Measurements from ENCODE around the gene CAPN11.

GRCh38 chr6:44211284-44211683 lies 52.7 kb downstream of the CAPN11 start:
- TF ChIP-seq ZNF138 (tag by site-specific recombination; IDR thresholded peaks at IDR 0.05; ENCODE audit: borderline replicate concordance) (no peak), ZBTB11 (tag by site-specific recombination; conservative IDR thresholded peaks at IDR 0.05; ENCODE audit: low read depth) (no peak), ZNF23 (tag by site-specific recombination; IDR thresholded peaks at IDR 0.05; ENCODE audit: borderline replicate concordance) (no peak), ZNF114 (tag by site-specific recombination; IDR thresholded peaks at IDR 0.05) (no peak), ZNF37A (tag by site-specific recombination; IDR thresholded peaks at IDR 0.05) (no peak), TCF7L2 (IDR thresholded peaks at IDR 0.05; ENCODE audit: borderline replicate concordance, low read depth, low read length) (no peak), ZNF843 (tag by site-specific recombination; IDR thresholded peaks at IDR 0.05) (no peak), ZBTB17 (tag by site-specific recombination; IDR thresholded peaks at IDR 0.05) (no peak), GLIS1 (tag by site-specific recombination; IDR thresholded peaks at IDR 0.05) (no peak), IKZF3 (tag by site-specific recombination; IDR thresholded peaks at IDR 0.05) (no peak), ZNF449 (tag by site-specific recombination; IDR thresholded peaks at IDR 0.05) (no peak), ZBTB7A (tag by site-specific recombination; IDR thresholded peaks at IDR 0.05; ENCODE audit: low read depth) (no peak), ZNF248 (tag by site-specific recombination; IDR thresholded peaks at IDR 0.05) (no peak)
- TF ChIP-seq, protein P1, sequence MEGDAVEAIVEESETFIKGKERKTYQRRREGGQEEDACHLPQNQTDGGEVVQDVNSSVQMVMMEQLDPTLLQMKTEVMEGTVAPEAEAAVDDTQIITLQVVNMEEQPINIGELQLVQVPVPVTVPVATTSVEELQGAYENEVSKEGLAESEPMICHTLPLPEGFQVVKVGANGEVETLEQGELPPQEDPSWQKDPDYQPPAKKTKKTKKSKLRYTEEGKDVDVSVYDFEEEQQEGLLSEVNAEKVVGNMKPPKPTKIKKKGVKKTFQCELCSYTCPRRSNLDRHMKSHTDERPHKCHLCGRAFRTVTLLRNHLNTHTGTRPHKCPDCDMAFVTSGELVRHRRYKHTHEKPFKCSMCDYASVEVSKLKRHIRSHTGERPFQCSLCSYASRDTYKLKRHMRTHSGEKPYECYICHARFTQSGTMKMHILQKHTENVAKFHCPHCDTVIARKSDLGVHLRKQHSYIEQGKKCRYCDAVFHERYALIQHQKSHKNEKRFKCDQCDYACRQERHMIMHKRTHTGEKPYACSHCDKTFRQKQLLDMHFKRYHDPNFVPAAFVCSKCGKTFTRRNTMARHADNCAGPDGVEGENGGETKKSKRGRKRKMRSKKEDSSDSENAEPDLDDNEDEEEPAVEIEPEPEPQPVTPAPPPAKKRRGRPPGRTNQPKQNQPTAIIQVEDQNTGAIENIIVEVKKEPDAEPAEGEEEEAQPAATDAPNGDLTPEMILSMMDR (tag by site-specific recombination; IDR thresholded peaks at IDR 0.05) = no peak

Data from HEK293 (cell line).